OCI-LY7 (cell line): ENCODE results near the gene TAGLN3.

Source experiments
- EZH2phosphoT487 ChIP-seq: fragments of 200-600 bp; sonication (generic); IDR thresholded peaks from 2 replicates; pipeline ENCODE4 v1.6.1; 2018; ENCODE audit warnings: low read depth, borderline replicate concordance, mild to moderate bottlenecking, mixed run types, antibody characterized with exemption, low read length, moderate library complexity, mixed read lengths
- TF ChIP-seq, protein P1 (sequence below): fragments of 200-600 bp; sonication (generic); conservative IDR thresholded peaks from 2 replicates; pipeline ENCODE4 v1.5.1; 2014; ENCODE audit warnings: mild to moderate bottlenecking, antibody characterized with exemption, low read length, moderate library complexity, mixed read lengths

GRCh38 chr3:111989061-111989678, 9.6 kb upstream of the TAGLN3 start:
- TF ChIP-seq, protein P1, sequence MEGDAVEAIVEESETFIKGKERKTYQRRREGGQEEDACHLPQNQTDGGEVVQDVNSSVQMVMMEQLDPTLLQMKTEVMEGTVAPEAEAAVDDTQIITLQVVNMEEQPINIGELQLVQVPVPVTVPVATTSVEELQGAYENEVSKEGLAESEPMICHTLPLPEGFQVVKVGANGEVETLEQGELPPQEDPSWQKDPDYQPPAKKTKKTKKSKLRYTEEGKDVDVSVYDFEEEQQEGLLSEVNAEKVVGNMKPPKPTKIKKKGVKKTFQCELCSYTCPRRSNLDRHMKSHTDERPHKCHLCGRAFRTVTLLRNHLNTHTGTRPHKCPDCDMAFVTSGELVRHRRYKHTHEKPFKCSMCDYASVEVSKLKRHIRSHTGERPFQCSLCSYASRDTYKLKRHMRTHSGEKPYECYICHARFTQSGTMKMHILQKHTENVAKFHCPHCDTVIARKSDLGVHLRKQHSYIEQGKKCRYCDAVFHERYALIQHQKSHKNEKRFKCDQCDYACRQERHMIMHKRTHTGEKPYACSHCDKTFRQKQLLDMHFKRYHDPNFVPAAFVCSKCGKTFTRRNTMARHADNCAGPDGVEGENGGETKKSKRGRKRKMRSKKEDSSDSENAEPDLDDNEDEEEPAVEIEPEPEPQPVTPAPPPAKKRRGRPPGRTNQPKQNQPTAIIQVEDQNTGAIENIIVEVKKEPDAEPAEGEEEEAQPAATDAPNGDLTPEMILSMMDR, result peak; percentile 92
- no peak for TF ChIP-seq EZH2phosphoT487
